GM19035 (cell line): Measurements from ENCODE around the gene NUP210.
"Not testable (repeated sequence)": the region's sequence is repeated elsewhere in the genome, so short reads cannot be mapped to it uniquely, and the experiment has no call there.

Experiments used
- ATAC-seq: cut with Tn5 transposase; IDR thresholded peaks from one replicate; pipeline ENCODE4 v1.9.1; 2021; ENCODE audit not compliant: unreplicated experiment

NUP210 gene

DNA sequence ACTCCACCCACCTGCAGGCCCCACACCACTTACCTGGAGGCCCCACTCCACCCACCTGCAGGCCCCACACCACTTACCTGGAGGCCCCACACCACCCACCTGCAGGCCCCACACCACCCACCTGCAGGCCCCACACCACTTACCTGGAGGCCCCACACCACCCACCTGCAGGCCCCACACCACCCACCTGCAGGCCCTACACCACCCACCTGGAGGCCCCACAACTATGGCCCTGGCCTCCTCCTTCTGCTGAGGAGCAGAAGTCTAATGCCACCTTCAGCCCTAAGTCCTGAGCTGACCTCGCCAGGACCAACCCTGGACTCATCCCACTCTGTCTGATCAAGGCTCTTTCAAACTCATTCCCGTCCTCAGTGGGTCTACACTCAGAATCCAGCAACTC lies 42.4 kb downstream of the NUP210 start:
- not testable (repeated sequence) for ATAC-seq

DNA sequence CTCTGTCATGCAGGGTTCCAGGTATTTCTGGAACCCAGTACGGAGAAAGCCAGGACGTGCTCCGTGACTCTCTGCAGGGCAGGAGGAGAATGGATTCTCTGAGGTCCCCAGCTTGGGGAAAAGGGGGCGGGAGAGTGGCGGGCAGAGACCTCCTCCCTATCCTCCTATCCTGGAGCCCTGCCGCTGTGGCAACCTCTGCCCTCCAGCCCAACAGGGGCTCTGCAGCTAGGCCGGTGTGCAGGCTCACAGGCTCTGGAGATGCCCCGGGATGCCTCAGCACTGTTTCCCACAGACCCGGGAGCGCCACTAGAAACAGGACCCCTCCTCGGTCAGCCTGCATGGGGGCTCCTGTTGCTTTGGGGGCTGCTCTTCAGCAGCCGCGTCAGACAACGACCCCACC lies 43.1 kb downstream of the NUP210 start:
- no peak for ATAC-seq

DNA sequence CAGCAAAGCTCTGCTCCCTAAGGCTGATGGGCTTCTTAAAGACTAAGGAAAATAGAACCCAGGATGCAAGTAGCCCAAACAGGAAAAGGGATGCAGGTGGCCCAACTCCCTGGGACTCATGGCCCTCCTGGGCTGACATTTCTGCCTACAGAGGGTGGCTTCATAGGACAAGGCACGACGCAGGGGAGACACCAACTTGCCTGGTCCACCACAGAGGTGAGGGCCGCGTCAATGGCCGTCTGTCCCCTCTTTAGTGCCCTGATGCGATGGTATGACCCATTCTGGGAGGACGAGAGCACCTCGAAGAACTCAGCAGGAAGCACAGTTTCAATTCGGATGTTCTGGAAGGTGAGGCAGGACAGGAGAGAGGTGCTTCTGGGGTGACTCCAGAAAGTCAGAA lies 44.0 kb downstream of the NUP210 start:
- no peak for ATAC-seq

DNA sequence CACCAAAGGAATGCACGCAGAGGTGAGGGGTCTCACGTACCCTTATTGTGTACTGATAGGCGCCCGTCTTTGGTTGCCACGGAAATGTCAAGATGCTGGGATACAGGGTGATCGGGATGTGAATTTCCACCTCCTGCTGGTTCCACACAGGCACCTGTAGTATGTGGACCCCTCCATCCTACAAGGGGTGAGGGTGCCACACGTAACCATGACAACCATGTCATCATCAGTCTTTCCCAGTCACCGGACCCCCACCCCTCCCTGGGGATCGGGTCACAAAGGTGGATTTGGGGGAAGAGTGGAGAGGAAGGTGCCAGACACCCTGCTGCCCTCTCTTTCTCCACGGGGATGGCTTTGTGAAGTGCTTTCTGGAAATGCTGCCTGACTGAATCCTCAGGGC lies 44.7 kb downstream of the NUP210 start:
- no peak for ATAC-seq

DNA sequence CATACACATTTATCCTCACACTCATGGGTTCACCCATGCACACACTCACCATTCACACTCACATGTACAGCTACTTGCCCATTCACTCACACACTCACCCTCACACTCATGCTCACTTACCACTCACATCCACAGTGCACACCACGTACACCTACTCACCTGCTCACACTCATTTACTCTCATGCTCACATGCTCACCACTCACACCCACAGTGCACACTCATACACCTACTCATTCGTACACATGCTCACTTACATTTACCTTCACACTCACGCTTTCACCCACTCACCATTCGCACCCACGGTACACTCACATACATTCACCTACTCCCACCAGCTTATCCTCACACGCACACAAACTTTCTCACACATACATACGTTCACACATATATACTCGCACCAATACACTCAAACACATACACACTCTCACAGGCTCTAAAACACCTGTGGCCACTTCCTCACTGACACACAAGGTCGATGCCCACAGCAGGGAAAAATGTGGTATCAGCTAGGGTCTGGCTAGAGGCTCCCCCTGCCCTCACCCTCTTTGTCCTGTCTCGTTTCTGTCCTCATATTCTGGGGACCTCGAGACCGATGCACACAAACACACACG lies 46.0 kb downstream of the NUP210 start:
- ATAC-seq: no peak

DNA sequence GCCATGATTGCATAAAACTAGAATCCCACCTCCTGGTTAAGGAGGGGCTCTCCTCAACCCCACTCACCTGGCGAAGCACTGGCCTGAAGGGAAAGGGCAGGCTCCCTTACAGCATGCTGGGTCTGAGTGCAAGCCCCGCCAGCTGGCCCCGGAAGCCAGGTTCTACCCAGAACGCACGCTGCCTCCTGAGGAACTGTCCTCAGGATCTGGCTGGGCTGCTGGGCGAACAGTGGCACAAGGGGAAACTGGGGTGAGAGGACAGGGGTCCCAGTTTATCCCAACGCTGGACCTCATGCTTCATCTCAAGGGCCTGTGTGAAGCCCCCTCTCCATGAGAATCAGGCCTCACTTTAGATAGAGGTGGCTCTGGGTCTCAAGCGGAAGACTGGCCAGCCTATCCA lies 47.5 kb downstream of the NUP210 start:
- no peak for ATAC-seq

DNA sequence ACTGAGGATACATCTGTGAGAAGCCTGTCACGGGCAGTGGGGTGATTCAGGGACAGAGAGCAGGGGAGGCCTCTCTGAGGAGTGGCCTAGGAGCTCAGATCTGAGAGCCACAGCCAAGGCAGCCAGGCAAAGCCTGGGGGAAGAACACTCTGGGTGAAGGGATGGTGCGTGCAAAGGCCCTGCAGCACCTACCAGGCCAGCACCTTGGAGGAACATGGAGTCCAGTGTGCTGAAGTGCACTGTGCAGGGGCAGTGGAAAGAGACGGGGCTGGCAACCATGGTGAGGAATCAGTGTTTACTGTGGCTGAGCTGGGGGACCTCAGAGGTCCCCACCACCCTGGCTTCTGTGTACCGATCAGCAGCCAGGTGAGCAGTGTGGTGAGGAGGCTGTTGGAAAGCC lies 48.0 kb downstream of the NUP210 start:
- ATAC-seq: no peak

DNA sequence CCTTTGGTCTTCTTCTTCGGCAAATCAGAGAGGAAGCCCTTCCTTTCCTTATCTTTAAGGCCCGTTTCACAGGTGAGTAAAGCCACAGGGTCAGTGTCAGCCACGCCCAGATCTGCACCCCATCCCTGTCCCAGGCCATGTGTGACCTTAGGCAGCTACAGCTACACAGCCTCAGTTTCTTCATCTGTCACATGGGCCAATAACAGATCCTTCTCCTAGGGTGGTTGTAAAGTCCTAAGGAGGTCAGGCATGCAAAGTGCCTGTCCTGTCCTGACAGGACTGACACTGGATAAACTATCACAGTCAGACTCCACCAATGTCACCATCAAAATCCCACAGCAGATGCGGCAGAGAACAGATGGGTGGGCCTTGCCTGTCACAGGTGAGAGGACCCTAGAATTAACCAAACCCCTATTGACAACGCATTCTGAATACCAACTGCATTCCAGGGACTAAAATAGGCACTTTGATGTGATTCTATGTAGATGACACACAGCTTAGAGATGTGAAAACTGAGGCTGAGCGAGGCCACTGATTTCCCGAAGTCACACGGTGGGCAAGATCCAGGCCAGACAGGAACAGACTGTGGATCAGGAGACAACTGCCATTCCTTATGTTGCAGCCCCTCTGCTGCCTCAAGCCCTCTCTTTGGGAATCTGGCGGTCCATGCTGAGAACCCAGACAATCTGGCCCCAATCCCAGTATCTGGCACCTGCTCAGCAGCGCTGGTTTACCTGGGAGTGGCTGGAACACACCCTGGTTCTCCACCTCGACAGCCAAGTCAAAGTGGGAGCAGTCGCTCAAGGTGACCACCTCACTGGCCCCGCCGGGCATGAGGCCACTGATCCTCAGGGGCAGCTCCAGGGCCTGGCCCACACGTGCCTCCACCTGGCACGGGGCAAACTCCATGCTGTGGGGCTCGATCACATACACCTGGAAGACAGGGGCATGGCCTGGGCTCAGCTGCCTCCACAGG lies 48.7 kb downstream of the NUP210 start:
- ATAC-seq: no peak

DNA sequence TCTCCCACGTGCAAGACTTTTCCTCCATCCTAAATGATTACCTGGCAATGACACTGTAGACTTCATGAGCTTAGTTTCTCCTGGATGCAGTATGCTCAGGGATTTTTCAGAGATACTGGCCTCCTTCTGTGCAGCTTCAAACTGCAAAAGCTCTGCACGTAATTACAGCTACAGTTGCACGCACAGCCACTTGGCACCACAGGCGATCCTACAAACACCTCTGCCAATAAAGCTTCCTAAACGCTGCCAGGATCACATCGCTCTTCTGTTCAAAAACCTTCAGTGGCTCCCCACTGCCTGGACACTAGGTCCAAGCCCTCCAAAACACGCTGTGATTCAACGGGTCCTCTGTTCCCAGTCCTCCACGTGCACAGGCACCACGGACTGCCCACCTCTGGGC lies 49.5 kb downstream of the NUP210 start:
- no peak for ATAC-seq

DNA sequence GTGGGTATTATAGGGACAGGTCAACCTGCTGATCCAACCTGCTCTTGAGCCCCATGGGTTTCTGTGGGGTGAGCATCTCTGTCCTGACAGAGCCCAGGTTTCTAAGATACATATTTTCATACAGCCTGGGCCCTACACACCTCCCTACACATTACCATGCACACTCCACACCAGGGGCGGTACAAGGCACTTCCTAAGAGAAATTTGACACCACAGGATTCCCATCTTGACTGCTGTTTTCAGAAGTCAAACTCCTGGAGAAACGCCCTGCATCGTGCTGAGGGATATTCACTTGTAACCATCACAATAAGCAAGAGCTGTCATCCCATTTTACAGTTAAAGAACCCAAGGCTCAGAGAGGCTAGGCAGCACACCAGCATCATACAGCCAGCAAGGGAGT lies 50.1 kb downstream of the NUP210 start:
- ATAC-seq: no peak

DNA sequence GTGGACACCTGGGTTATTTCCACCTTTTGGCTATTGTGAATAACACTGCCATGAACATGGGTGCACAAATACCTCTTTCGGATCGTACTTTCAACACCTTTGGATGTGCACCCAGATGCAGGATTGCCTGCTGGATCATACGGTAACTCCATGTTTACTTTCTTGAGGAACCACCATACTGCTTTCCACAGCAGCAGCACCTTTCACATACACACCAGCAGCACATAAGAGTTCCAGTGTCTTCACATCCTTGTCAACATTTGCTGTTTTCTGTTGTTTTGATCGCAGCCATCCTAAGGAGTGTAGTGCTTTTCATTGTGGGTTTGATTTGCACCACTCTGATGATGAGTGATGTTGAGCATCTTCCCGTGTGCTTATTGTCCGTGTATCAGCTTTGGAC lies 51.3 kb downstream of the NUP210 start:
- ATAC-seq: no peak

DNA sequence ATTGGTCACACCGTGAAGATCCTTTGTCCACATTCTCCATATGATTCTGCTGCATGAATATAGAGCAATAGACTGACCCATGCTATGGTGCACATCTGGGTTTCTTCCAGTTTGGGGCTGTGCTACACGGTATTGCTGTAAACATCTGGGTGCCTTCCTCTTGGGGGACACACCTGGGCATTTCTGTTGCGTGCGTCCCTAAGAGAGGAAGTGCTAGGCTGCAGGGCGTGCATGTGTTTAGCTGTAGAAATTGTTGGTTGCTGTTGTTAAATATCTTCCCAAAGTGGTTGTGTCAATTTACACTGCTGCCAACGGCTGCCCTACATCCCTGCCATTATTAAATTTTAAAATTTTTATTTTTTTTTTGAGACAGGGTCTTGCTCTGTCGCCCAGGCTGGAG lies 52.4 kb downstream of the NUP210 start:
- no peak for ATAC-seq

DNA sequence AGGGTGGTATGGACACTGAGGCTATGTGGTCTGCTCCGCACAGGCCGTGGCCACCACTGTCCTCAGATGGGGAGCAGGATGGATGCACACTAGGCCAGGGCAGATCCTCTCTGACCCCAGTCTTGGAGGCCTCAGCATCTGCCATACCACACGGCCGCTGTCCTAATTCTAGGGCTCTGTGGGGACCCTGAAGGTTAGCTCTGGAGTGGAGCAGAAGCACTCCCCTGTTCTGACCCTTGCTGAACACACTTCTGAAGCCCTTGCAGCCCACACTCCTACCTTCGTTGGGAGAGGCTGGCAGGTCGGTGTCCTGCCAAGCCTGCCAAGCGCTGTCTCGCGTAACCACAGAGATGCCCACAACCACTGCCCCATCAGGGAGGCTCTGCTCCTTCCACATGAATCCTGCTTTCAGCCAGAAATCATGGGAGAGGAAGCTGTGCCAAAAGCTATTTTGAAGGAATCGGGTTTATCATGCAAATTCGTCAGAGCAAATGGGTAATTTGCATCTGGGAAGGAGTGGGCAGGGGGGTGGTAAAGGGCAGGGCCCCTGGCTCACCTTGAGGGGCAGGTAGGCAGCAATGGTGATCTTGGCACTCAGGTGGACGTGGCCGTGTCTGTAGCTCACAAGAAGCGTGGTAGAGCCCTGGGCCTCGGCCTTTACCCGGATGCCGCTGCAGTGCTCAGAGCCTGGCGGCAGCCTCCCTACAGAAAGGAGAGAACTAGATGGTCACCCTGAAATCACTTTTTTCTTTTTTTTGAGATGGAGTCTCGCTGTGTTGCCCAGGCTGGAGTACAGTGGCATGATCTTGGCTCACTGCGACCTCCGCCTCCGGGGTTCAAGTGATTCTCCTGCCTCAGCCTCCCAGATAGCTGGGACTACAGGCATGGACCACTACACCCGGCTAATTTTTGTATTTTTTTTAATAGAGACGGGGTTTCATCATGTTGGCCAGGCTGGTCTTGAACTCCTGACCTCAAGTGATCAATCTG lies 54.4 kb downstream of the NUP210 start:
- no peak for ATAC-seq

DNA sequence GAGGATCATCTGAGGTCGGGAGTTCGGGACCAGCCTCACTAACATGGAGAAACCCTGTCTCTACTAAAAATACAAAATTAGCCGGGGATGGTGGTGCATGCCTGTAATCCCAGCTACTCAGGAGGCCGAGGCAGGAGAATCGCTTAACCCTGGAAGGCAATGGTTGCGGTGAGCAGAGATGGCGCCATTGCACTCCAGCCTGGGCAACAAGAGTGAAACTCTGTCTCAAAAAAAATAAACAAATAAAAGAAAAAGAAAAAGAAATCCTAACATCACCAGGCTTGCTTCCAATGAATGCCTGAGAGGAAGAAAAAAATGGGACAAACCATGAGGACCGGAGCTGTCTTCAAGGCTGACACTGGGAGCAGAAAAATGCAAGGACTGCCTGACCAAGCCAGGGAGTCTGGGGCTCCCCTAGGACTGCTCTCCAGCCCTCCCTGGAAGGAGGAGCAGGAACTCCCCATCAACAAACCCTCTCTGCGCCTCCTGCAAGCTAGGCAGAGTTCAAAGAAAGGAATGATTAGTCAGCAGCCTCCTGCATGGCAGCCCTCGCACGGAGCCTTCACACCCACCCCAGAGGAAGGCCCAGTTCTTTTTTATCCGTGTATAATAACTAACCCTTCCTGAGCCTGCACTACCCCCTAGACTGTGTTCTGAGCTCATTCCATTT lies 55.4 kb downstream of the NUP210 start:
- ATAC-seq: no peak

DNA sequence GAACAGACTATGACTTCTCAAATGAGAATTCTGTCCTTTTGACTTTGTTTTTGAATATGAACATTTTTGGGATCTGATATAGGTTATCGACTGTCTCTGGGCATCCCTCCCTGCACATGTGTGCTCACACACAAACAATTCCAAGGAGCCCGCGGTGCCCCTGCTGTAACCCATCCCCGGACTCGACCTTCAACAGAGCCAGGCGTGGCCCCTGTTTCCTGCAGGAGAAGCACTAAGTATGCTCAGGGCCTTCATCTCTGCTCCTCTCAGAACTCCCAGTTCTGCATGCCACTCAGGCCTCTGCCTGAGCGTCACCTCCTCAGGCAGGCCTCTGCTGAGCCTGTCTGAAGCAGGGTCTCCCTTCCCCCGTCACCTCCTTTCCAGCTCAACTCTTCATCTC lies 57.6 kb downstream of the NUP210 start:
- no peak for ATAC-seq

DNA sequence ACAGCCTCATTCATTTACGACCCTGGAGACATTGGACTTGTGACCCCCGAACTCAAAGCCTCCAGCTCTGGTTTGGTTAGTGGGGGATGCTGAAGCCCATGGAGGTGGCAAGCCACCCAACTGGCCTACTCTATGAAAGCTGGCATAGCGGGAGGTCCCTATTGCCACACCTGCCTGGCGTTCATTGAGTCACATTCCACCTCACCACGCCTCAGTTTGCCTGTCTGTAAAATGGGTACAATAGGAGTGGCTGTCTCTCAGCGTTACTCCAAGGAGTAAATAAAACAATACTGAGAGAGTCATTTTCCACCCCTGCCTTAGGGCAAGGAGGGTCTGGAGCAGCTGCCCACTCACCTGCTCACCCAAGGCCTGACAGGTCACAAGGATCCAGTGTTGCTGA lies 60.2 kb downstream of the NUP210 start:
- no peak for ATAC-seq

DNA sequence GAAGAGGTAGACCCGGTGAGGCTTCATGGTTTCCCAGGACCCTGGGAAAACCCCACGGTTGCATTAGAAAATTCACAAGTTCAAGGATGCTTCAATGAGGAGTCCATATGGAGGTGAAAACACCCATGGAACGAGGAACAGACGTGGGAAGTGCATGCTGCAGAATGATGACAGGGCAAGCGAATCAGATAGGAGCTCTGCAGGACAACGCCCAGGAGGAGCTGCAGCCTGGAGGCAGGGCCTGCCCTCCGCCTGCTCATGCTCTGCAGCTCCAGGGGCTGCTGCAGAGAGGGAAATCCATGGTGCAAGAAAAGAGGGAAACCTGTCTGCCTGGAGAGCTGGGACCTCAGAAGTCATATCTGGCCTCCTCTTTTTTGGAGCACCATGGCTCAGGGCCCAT lies 61.5 kb downstream of the NUP210 start:
- ATAC-seq: no peak

DNA sequence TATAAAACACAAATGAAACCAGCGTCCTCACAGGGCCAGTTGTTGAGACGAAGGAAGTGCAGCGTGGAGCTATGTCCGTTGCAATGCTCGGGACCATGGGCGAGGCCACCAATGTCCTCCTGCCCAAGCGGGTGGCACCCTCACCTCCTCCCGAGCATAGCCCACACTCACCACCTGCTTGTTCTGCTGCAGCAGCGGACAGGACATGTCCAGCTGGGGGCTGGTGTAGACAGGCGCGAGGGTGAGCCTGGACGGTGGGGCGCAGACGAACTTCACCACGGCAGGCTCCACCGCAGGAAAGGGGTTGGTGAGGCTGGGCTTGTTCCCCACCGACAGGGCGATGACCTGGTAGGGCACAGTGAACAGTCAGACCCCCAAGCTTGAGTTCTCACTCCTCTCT lies 62.1 kb downstream of the NUP210 start:
- no peak for ATAC-seq

DNA sequence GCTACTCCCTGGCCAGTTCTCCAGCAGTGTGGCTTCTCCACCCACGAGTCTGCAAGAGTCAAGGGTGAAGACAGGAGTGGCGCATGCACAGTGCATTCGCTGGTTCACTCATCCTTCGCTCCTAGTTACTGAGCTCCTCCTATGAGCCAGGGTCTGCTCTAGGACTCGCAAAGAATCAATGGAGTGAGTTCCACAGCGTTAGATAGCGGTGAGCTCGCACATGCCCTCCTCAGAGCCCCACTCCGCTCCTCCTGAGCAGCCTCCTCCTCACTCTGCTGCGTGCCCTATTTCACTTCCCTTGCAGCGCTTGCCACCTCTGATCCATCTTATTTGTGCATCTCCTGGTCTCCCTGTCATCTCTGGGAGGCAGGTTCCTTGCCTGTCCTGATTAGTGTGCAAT lies 63.0 kb downstream of the NUP210 start:
- no peak for ATAC-seq

DNA sequence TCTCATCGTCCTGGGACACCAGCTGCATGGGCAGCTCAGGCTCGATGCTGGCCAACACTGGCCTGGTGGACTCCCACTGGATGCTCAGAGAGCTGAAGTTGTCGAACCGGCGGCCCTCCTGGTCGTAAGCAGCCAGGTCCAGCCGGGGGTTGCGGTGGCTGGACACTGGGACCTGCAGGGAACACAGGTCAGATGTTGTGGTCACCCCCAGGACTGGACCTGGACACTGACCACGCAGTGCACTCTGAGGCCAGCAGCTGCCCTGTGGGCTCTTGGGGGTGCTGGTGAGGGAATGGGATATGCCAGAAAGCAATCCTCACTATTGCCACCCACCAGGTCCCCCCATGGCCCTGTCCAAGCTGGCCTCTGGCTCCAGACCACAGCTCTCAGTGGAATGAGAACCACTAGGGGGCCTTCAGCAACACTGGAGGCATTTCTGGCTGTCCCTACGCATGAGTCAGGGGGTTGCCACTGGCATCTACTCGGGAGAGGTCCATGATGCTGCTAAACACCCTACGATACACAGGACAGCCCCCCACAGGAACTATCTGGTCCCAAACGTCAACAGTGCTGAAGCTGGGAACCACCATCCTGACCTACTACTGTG lies 66.1 kb downstream of the NUP210 start:
- no peak for ATAC-seq
